GM19240 (cell line): ENCODE results near the gene PLSCR1.
"Not testable (repeated sequence)": the region's sequence is repeated elsewhere in the genome, so short reads cannot be mapped to it uniquely, and the experiment has no call there.

Experiments
- DNase-seq: peaks from one replicate; pipeline ENCODE4 v3.0.0; 2011; ENCODE audit warnings: low spot score; ENCODE audit not compliant: insufficient read length

Gene PLSCR1

DNA sequence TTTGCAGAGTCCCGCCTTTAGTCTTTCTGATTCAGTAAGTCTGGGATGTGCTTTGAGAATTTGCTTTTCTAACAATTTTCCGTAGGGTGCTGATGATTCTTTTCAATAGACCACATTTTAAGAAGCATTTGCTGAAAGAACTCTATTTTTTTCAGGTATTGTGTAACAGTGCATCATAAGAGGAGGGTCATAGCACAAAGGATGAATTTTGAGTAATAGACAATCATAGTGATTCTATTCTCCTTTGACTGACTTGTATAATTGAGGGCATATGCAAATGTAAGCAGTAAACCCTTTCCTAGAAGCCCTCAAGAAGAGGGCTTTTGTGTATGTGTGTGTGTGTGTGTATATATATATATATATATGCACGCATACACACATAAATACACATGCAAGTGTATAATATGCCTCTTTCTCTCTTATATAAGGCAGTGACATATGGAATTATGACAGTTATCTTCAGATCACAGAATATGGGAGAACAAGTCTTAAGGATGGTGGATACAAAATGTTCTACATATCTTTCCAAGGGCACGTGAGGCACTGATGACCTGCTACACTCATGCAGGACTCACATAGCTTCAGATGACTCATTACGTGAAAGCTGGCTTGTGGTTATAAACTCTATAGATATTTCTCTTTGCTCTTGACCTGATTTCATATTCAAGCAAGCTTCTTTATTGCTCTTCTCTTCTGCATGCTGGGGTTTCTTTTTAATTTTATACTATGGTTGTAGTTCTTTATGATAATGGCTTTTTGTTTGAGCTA is 6.5 kb upstream of the PLSCR1 start:
- DNase-seq, result no peak

- no peak for DNase-seq
Observed at GRCh38 chr3:146550070-146550615, 5.7 kb upstream of the PLSCR1 start.

GRCh38 chr3:146547235-146547835 is 2.9 kb upstream of the PLSCR1 start:
- DNase-seq, result no peak

DNA sequence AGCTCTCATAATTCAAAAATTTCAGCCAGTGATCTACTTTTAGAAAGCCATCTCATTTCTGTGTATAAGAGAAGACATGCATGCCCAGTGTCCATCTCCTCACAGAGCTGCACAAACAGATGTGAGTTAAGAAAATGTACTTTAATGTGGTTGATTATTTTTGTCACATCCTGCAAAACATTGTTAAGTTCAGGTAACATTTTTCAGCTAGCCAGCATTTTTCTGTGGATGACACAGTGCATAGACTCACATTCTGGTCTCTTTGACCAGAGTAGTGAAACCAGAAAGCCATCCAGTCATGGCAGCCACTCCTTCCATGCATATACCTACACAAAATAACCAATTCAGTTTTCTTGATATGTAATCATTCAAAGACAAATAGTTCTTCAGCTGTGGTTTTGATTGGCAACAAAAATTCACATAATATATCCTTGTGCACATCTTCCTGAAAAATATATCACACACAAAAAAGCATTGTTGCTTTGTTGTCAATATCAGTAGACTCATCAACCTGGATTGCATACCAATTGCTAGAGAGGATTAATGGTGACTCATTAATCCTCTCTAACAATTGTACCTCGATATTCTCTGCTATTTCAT is 2.1 kb upstream of the PLSCR1 start:
- DNase-seq, result no peak

DNA sequence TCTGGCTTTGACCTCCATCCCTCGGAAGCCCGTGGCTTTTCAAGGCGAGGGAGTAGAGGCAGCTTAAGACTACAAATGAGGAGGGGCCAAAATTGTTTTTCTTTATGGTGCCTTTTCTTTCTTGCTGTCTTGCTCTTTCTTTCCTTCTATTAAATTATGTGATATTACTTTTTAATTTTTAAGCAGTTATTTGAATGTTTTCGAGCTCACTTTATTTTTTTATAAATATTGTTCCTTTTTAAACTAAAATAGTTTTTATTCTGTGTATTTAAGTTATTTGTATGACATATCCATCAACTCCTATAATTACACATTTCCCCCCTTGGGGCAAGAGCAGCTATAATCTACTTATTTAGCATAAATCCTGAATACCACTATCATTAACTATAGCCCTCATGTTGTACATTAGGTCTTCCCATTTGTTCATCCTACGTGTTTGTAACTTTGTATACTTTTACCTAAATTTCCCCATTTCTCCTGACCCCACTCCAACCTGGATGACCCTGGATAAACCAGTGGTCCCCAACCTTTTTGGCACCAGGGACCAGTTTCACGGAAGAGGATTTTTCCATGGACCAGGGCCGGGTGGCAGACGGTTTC is 622 bp upstream of the PLSCR1 start:
- DNase-seq, result no peak

DNA sequence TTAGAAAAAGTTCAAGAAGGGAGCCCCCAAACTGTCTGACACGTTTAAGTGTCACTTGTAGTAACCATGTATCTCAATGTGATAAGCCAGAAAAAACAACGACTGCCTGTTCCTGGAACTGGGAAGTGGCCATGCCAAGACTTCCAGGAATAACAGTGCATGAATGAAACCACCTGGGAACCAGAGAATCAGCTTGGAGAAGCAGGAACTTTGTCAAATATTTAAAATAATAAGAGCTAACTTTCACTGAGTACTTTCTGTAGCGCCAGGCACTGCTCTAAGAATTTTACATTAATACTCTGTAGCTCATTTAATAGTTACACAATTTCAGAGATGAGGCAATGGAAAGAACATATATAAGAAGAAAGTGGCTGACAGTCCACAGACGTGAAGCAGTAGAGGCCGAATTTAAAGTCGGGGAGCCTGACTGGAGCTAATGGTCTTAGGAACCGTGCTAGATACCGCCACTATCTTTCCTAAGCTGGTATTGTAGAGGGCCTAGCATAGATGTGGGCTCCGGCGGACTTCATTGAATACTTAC is 876 bp downstream of the PLSCR1 start:
- DNase-seq, result no peak

- no peak for DNase-seq
Observed at GRCh38 chr3:146542978-146543377, 1.4 kb downstream of the PLSCR1 start.

- DNase-seq, result no peak
Observed at GRCh38 chr3:146542179-146542578, 2.2 kb downstream of the PLSCR1 start.

DNA sequence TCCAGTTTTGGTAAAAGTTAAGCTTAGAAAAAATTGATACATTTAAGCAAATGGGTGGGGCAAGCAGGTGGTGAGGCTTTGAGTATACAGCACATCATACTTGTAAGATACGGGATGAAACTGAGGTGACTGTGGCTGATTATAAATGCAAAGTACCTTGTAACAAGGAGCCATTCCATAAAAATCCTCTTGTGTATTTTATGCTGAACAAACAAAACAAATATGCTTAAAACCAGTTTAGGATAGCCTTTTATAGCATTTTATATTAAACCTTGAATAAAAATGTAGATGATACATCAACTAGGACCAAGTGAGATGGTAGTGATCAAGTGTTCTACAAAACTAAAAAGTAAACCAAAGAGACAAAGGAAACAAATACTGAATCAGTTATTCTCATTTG is 3.4 kb downstream of the PLSCR1 start:
- no peak for DNase-seq

GRCh38 chr3:146540236-146540635 is 4.2 kb downstream of the PLSCR1 start:
- DNase-seq, result no peak

- DNase-seq, result no peak
Observed at GRCh38 chr3:146539315-146539714, 5.1 kb downstream of the PLSCR1 start.

DNA sequence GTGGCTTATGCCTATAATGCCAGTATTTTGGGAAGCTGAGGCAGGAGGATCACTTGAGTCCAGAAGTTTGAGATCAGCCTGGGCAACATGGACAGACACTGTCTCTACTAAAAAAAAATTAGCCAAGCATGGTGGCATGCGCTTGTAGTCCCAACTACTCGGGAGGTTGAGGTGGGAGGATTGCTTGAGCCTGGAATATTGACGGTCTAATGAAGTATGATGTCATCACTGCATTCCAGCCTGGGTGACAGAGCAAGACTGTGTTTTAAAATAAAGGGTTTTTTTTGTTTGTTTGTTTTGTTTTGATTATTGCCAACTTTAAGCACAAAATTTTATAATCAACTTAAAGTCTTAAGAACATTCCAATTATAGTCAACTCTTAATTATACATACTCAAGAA is 6.8 kb downstream of the PLSCR1 start:
- no peak for DNase-seq

GRCh38 chr3:146536681-146537080 is 7.7 kb downstream of the PLSCR1 start:
- no peak for DNase-seq

DNA sequence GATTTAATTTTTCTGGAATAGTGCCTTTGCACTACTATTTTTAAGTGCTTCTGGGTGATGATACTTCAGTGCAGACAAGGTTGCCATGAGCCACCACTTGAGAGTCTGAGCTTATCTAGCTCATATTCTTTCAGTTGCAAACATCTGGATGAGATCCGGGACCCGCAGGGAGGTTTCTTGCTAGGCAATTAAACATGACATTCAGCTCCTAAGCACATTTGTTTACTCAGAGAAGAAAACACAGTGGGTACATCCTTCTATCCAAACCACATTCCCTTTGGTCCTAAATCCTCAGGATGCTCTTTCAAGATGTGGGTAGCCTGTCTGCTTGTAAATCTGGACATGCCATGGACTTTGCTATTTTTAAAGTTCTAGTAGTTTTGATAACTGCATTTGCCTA is 12.0 kb downstream of the PLSCR1 start:
- DNase-seq, result no peak

- DNase-seq, result no peak
Observed at GRCh38 chr3:146530609-146531008, 13.8 kb downstream of the PLSCR1 start.

DNA sequence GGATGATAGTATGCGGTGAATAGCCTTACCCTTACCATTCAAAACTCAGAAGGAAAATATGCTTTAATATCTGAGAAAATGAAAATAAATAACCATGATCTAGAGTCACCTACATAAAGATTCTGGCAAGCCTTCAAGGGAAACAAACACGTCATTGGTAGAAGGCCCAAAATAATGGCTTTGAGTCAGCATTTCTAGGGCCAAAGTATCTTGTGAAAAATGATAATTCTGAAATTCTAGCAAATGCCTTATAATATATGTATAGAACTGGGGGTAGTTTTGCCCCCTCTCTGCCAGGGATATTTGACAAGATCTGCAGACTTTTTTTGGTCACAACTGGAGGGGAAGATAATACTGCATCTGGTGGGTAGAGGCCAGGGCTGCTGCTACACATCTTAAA is 15.4 kb downstream of the PLSCR1 start:
- no peak for DNase-seq

- no peak for DNase-seq
Observed at GRCh38 chr3:146524961-146525360, 19.4 kb downstream of the PLSCR1 start.

DNA sequence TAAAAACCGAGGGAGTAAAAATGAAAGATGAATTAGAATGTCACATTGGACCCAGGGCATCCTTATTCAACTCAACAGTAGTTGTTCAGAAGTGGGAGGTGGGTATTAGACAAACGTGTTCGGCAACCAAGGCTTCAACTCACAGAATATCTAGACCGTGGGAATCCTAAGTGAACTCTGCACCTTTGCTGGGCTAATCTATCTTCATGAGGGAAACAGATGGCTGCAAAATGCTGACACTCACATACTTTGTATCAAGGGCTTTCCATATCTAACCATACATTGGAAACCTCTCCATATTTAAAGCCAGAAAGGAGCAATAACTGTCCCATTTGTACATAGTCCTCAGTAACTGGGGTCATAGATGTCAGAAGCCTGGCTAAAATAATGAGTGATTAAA is 20.9 kb downstream of the PLSCR1 start:
- no peak for DNase-seq

DNA sequence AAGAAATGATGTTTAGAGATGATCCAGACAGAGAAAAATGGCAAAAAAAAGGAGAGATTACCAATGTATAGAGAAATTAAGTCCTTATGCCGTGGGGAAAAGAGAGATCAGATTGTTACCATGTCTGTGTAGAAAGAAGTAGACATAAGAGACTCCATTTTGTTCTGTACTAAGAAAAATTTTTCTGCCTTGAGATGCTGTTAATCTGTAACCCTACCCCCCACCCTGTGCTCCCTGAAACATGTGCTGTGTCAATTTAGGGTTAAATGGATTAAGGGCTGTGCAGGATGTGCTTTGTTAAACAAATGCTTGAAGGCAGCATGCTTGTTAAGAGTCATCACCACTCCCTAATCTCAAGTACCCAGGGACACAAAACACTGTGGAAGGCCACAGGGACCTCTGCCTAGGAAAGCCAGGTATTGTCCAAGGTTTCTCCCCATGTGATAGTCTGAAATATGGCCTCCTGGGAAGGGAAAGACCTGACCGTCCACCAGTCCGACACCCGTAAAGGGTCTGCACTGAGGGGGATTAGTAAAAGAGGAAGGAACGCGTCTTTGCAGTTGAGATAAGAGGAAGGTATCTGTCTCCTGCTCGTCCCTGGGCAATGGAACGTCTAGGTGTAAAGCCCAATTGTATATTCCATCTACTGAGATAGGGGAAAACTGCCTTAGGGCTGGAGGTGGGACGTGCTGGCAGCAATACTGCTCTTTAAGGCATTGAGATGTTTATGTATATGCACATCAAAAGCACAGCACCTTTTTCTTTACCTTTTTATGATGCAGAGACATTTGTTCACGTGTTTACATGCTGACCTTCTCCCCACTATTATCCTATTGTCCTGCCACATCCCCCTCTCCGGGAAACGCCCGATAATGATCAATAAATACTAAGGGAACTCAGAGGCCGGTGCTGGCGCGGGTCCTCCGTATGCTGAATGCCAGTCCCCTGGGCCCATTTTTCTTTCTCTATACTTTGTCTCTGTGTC is 21.9 kb downstream of the PLSCR1 start:
- not testable (repeated sequence) for DNase-seq

GRCh38 chr3:146521394-146521793 is 23.0 kb downstream of the PLSCR1 start:
- no peak for DNase-seq

- DNase-seq, result no peak
Observed at GRCh38 chr3:146519810-146520209, 24.6 kb downstream of the PLSCR1 start.
